ENCODE data around the gene CGRRF1. TPM values are rescaled to one million over a fixed set of nuclear protein-coding genes. Genes with fewer than 3 reads are reported as not detected.

The CGRRF1 gene
- total and polyA plus RNA-seq, 10 of the 15 experiments (the other 5 are each of a cell fraction or from before 2014, with no cell fraction given): 5.5 to 47.7 (median 13.5) TPM

GRCh38 chr14:54500744-54501143, 9.0 kb upstream of the CGRRF1 start:
- no peak for TF ChIP-seq KLF5 (IDR thresholded peaks at IDR 0.05; ENCODE audit: partially characterized antibody)
- TF ChIP-seq NFIC (IDR thresholded peaks at IDR 0.05; ENCODE audit: low read depth, low read length): no peak
- TF ChIP-seq MTA3 (IDR thresholded peaks at IDR 0.05; ENCODE audit: borderline replicate concordance, low read length): no peak
- TF ChIP-seq SPI1 (IDR thresholded peaks at IDR 0.05; ENCODE audit: borderline replicate concordance, insufficient read depth, low read depth, low read length): peak; percentile 31; the same call in 1 of the 2 replicates
- RAD21 ChIA-PET (ENCODE audit: unreplicated experiment): no interaction called here
- DNase-seq (ENCODE audit: low read depth, low spot score) (no peak), ATAC-seq (no peak), FAIRE-seq (no peak)
- no TSS peak for BruUV-seq (replicated peaks)
- SMC1A ChIA-PET (ENCODE audit: uncharacterized antibody, unreplicated experiment): no interaction called here
- no peak overlapping the region for H3K4me3 ChIP-seq
- no peaks in the 10 kb centered on the region for H3K79me2 ChIP-seq (ENCODE audit: control insufficient read depth, insufficient read depth, low read length)
- CTCF ChIA-PET: no interaction called here
- POLR2A ChIA-PET: no interaction called here
- 37% methylated on average over 3 of the region's 3 CpGs for WGBS (ENCODE audit: insufficient coverage, insufficient replicate concordance, low lambda C conversion rate, missing lambda C conversion rate)
- no peak overlapping the region for H3K27ac ChIP-seq (ENCODE audit: control insufficient read depth, insufficient read depth)
- intact Hi-C loops (cut with micrococcal nuclease; ENCODE audit: unreplicated experiment) (no loop called here), in situ Hi-C loops (cut with MboI) (no loop called here)
- H3K4me1 ChIP-seq (ENCODE audit: control insufficient read depth, insufficient read depth, low read length): no peaks in the 10 kb centered on the region
- H3K36me3 ChIP-seq (ENCODE audit: control insufficient read depth in 2 of 2, insufficient read depth in 2 of 2, low read length in 1 of 2): no peaks in the 10 kb centered on the region
- H3K27me3 ChIP-seq (replicated peaks in 1 of 2; ENCODE audit: control insufficient read depth in 2 of 2, insufficient read depth in 2 of 2, low read length in 1 of 2): no peaks in the 10 kb centered on the region
- no peak overlapping the region for H2AFZ ChIP-seq (ENCODE audit: control insufficient read depth, low read depth, low read length)
- no peaks in the 10 kb centered on the region for H4K20me1 ChIP-seq (ENCODE audit: control insufficient read depth, insufficient read depth)
- no peak overlapping the region for H3K9ac ChIP-seq (ENCODE audit: control insufficient read depth, insufficient read depth, low read length)
- H3K4me2 ChIP-seq (ENCODE audit: control insufficient read depth, insufficient read depth): no peak overlapping the region
- H3K9me3 ChIP-seq (replicated peaks; ENCODE audit: control insufficient read depth, insufficient read depth, low read length): no peaks in the 10 kb centered on the region

GRCh38 chr14:54501480-54501879, 8.2 kb upstream of the CGRRF1 start:
- in situ Hi-C loops (cut with MboI): no loop called here
- no TSS peak for BruUV-seq (replicated peaks)
- FAIRE-seq: no peak
- no peak for TF ChIP-seq HCFC1 (IDR thresholded peaks at IDR 0.05; ENCODE audit: low read length)
- TF ChIP-seq SP1 (IDR thresholded peaks at IDR 0.05; ENCODE audit: low read depth, low read length): no peak
- TF ChIP-seq NFYA (IDR thresholded peaks at IDR 0.05; ENCODE audit: borderline replicate concordance, low read depth, low read length): no peak
- no peak for TF ChIP-seq MEF2A (IDR thresholded peaks at IDR 0.05; ENCODE audit: insufficient read depth, low read depth, low read length)
- TF ChIP-seq RAD51 (IDR thresholded peaks at IDR 0.05): no peak
- TF ChIP-seq, protein P1, sequence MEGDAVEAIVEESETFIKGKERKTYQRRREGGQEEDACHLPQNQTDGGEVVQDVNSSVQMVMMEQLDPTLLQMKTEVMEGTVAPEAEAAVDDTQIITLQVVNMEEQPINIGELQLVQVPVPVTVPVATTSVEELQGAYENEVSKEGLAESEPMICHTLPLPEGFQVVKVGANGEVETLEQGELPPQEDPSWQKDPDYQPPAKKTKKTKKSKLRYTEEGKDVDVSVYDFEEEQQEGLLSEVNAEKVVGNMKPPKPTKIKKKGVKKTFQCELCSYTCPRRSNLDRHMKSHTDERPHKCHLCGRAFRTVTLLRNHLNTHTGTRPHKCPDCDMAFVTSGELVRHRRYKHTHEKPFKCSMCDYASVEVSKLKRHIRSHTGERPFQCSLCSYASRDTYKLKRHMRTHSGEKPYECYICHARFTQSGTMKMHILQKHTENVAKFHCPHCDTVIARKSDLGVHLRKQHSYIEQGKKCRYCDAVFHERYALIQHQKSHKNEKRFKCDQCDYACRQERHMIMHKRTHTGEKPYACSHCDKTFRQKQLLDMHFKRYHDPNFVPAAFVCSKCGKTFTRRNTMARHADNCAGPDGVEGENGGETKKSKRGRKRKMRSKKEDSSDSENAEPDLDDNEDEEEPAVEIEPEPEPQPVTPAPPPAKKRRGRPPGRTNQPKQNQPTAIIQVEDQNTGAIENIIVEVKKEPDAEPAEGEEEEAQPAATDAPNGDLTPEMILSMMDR (IDR thresholded peaks at IDR 0.05 in 2 of 3, conservative IDR thresholded peaks at IDR 0.05 in 1 of 3; ENCODE audit: control insufficient read depth in 2 of 3, extremely low read depth in 1 of 3, insufficient read depth in 1 of 3, low read depth in 3 of 3, low read length in 3 of 3): no peak
- no peak for TF ChIP-seq MEF2B (IDR thresholded peaks at IDR 0.05; ENCODE audit: partially characterized antibody, poor library complexity, severe bottlenecking)
- no peak for TF ChIP-seq MYC (IDR thresholded peaks at IDR 0.05; ENCODE audit: insufficient read depth, insufficient read length, insufficient replicate concordance, low read length, severe bottlenecking)
- TF ChIP-seq, protein P2, sequence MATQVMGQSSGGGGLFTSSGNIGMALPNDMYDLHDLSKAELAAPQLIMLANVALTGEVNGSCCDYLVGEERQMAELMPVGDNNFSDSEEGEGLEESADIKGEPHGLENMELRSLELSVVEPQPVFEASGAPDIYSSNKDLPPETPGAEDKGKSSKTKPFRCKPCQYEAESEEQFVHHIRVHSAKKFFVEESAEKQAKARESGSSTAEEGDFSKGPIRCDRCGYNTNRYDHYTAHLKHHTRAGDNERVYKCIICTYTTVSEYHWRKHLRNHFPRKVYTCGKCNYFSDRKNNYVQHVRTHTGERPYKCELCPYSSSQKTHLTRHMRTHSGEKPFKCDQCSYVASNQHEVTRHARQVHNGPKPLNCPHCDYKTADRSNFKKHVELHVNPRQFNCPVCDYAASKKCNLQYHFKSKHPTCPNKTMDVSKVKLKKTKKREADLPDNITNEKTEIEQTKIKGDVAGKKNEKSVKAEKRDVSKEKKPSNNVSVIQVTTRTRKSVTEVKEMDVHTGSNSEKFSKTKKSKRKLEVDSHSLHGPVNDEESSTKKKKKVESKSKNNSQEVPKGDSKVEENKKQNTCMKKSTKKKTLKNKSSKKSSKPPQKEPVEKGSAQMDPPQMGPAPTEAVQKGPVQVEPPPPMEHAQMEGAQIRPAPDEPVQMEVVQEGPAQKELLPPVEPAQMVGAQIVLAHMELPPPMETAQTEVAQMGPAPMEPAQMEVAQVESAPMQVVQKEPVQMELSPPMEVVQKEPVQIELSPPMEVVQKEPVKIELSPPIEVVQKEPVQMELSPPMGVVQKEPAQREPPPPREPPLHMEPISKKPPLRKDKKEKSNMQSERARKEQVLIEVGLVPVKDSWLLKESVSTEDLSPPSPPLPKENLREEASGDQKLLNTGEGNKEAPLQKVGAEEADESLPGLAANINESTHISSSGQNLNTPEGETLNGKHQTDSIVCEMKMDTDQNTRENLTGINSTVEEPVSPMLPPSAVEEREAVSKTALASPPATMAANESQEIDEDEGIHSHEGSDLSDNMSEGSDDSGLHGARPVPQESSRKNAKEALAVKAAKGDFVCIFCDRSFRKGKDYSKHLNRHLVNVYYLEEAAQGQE (IDR thresholded peaks at IDR 0.05; ENCODE audit: low read depth, low read length): no peak
- TF ChIP-seq RB1 (IDR thresholded peaks at IDR 0.05; ENCODE audit: borderline replicate concordance): no peak

More at GRCh38 chr14:54501480-54501879, 8.2 kb upstream of the CGRRF1 start:
- H3K27me3 ChIP-seq (replicated peaks in 1 of 2; ENCODE audit: control insufficient read depth in 2 of 2, insufficient read depth in 2 of 2, low read length in 1 of 2): no peaks in the 10 kb centered on the region
- no peaks in the 10 kb centered on the region for H4K20me1 ChIP-seq (ENCODE audit: control insufficient read depth, insufficient read depth)
- H3K4me3 ChIP-seq: no peak overlapping the region
- no peaks in the 10 kb centered on the region for H3K36me3 ChIP-seq (ENCODE audit: control insufficient read depth in 2 of 2, insufficient read depth in 2 of 2, low read length in 1 of 2)
- intact Hi-C loops (cut with micrococcal nuclease; ENCODE audit: unreplicated experiment): no loop called here
- ChIA-PET SMC1A (ENCODE audit: uncharacterized antibody, unreplicated experiment) (no interaction called here), CTCF (no interaction called here), POLR2A (no interaction called here), RAD21 (ENCODE audit: unreplicated experiment) (no interaction called here)
- H3K4me2 ChIP-seq (ENCODE audit: control insufficient read depth, insufficient read depth): no peak overlapping the region
- H3K27ac ChIP-seq (ENCODE audit: control insufficient read depth, insufficient read depth): no peak overlapping the region
- no peaks in the 10 kb centered on the region for H3K4me1 ChIP-seq (ENCODE audit: control insufficient read depth, insufficient read depth, low read length)
- no peak overlapping the region for H3K9ac ChIP-seq (ENCODE audit: control insufficient read depth, insufficient read depth, low read length)
- no peak overlapping the region for H2AFZ ChIP-seq (ENCODE audit: control insufficient read depth, low read depth, low read length)
- ATAC-seq: no peak
- DNase-seq (ENCODE audit: low read depth, low spot score): no peak
- 54% methylated on average over 3 of the region's 3 CpGs for WGBS (ENCODE audit: insufficient coverage, insufficient replicate concordance, low lambda C conversion rate, missing lambda C conversion rate)
- no peaks in the 10 kb centered on the region for H3K79me2 ChIP-seq (ENCODE audit: control insufficient read depth, insufficient read depth, low read length)
- no peaks in the 10 kb centered on the region for H3K9me3 ChIP-seq (replicated peaks; ENCODE audit: control insufficient read depth, insufficient read depth, low read length)

Data from GM12878 (cell line).